H1 (cell line): ENCODE data around the gene NR1D2. TPM values are rescaled to one million over a fixed set of nuclear protein-coding genes. Genes with fewer than 3 reads are reported as not detected.

Experiments used
- CTCF ChIA-PET: fragments of 300-600 bp; sonication (Branson Sonifier 250); formaldehyde crosslinking; loops from one replicate; lab custom pipeline; 2021; ENCODE audit not compliant: partially characterized antibody; lab: Charles Lee
- POLR2A ChIA-PET: fragments of 300-600 bp; sonication (Branson Sonifier 250); formaldehyde crosslinking; loops from one replicate; lab custom pipeline; 2021; ENCODE audit warnings: inconsistent platforms; ENCODE audit not compliant: partially characterized antibody; lab: Charles Lee
- DNase-seq, 2 experiments: peaks; one replicate each; pipeline versions ENCODE4 v3.0.0 to v3.0.0-alpha.2; 2010 to 2022; ENCODE audit warnings: low spot score in 2 of 2, low read depth in 1 of 2, mixed read lengths in 1 of 2
- FAIRE-seq: peaks from 2 replicates; lab custom pipeline; 2011; peaks lifted over from hg19 to GRCh38; lab: Jason Lieb, UNC
- H2AFZ ChIP-seq: 2 replicates; pipeline ENCODE4 v1.8.1; 2012; ENCODE audit warnings: low read length, inconsistent platforms
- H2AK5ac ChIP-seq: 2 replicates; pipeline ENCODE4 v1.6.1; 2013; ENCODE audit warnings: low read depth, low read length
- H2BK120ac ChIP-seq: replicated peaks from 2 replicates; pipeline ENCODE3; 2013; ENCODE audit warnings: low read depth, low read length, inconsistent platforms
- H2BK12ac ChIP-seq: 2 replicates; pipeline ENCODE4 v1.6.1; 2013; ENCODE audit warnings: low read depth, low read length
- H2BK15ac ChIP-seq: 2 replicates; pipeline ENCODE4 v1.6.1; 2013; ENCODE audit warnings: low read length
- H2BK20ac ChIP-seq: 2 replicates; pipeline ENCODE4 v1.6.1; 2013; ENCODE audit warnings: low read length
- H2BK5ac ChIP-seq: 2 replicates; pipeline ENCODE4 v1.6.1; 2013; ENCODE audit warnings: low read depth, low read length
- H3K14ac ChIP-seq: 2 replicates; pipeline ENCODE4 v1.6.1; 2013; ENCODE audit warnings: inconsistent platforms; ENCODE audit not compliant: insufficient read length
- H3K18ac ChIP-seq: 2 replicates; pipeline ENCODE4 v1.6.1; 2013; ENCODE audit warnings: low read length; ENCODE audit errors: extremely low read depth
- H3K23ac ChIP-seq: 2 replicates; pipeline ENCODE4 v1.6.1; 2013; ENCODE audit warnings: inconsistent platforms; ENCODE audit not compliant: insufficient read length
- H3K23me2 ChIP-seq: 2 replicates; pipeline ENCODE4 v1.6.1; 2013; ENCODE audit warnings: low read depth, low read length
- H3K27ac ChIP-seq: 2 replicates; pipeline ENCODE4 v1.6.1; 2011; ENCODE audit warnings: low read depth, low read length, inconsistent platforms
- H3K27me3 ChIP-seq, 4 experiments: replicated peaks in 1 of 4; 1 replicate in 1 of 4; 2 replicates in 3 of 4; pipeline versions ENCODE4 v1.6.1 to v1.8.1; 2011 to 2013; ENCODE audit warnings: low read length in 3 of 4, mild to moderate bottlenecking in 3 of 4, inconsistent platforms in 2 of 4, mixed read lengths in 2 of 4, moderate library complexity in 1 of 4; ENCODE audit not compliant: control insufficient read depth in 3 of 4, insufficient read depth in 3 of 4; ENCODE audit errors: extremely low read depth in 1 of 4
- H3K36me3 ChIP-seq, 4 experiments: 2 replicates each; pipeline versions ENCODE4 v1.6.1 to v1.8.1; 2011 to 2013; ENCODE audit warnings: mild to moderate bottlenecking in 4 of 4, low read length in 3 of 4, moderate library complexity in 2 of 4, control low read depth in 1 of 4, inconsistent platforms in 1 of 4; ENCODE audit not compliant: insufficient read depth in 4 of 4, control insufficient read depth in 2 of 4
- H3K4ac ChIP-seq: replicated peaks from 2 replicates; pipeline ENCODE3; 2013; ENCODE audit warnings: low read length, low read depth, mixed read lengths, inconsistent platforms; ENCODE audit not compliant: insufficient read length
- H3K4me1 ChIP-seq, 4 experiments: replicated peaks in 1 of 4; 1 replicate in 1 of 4; 2 replicates in 3 of 4; pipeline versions ENCODE4 v1.6.1 to v1.8.1; 2011 to 2013; ENCODE audit warnings: low read length in 3 of 4, inconsistent platforms in 2 of 4, mixed read lengths in 1 of 4; ENCODE audit not compliant: insufficient read depth in 4 of 4, control insufficient read depth in 3 of 4
- H3K4me2 ChIP-seq, 2 experiments: 2 replicates each; pipeline versions ENCODE4 v1.6.1 to v1.8.1; 2011 to 2013; ENCODE audit warnings: low read depth in 2 of 2, low read length in 2 of 2, control low read depth in 1 of 2, inconsistent platforms in 1 of 2, mild to moderate bottlenecking in 1 of 2; ENCODE audit not compliant: insufficient read depth in 1 of 2
- H3K4me3 ChIP-seq, 4 experiments: fragments of 200-600, 300-600 bp in 1 of 4; sonication (generic), shearing (Covaris generic), sonication (Bioruptor Twin) in 1 of 4; 2 replicates each; pipeline versions ENCODE4 v1.5.1 to v1.8.1; 2011 to 2016; ENCODE audit warnings: low read length in 4 of 4, low read depth in 3 of 4, control low read depth in 2 of 4, inconsistent platforms in 2 of 4, mild to moderate bottlenecking in 2 of 4, mixed read lengths in 1 of 4, moderate library complexity in 1 of 4; ENCODE audit not compliant: insufficient read depth in 2 of 4; ENCODE audit errors: extremely low read depth in 1 of 4
- H3K56ac ChIP-seq: replicated peaks from 2 replicates; pipeline ENCODE3; 2013; ENCODE audit warnings: low read depth, mild to moderate bottlenecking, mixed read lengths, low read length, inconsistent platforms; ENCODE audit not compliant: insufficient read length
- H3K79me1 ChIP-seq: 2 replicates; pipeline ENCODE4 v1.6.1; 2013; ENCODE audit warnings: low read depth, low read length, control low read depth
- H3K79me2 ChIP-seq, 2 experiments: 2 replicates each; pipeline versions ENCODE4 v1.6.1 to v1.8.1; 2012 to 2013; ENCODE audit warnings: low read length in 2 of 2, mild to moderate bottlenecking in 2 of 2, inconsistent platforms in 1 of 2; ENCODE audit not compliant: insufficient read depth in 2 of 2, control insufficient read depth in 1 of 2
- H3K9ac ChIP-seq, 4 experiments: replicated peaks in 1 of 4; 1 replicate in 1 of 4; 2 replicates in 3 of 4; pipeline versions ENCODE4 v1.6.1 to v1.8.1; 2011 to 2013; ENCODE audit warnings: low read depth in 3 of 4, low read length in 3 of 4, control low read depth in 2 of 4, mild to moderate bottlenecking in 2 of 4, moderate library complexity in 2 of 4, inconsistent platforms in 1 of 4; ENCODE audit errors: extremely low read depth in 1 of 4
- H3K9me3 ChIP-seq, 2 experiments: 2 replicates each; pipeline versions ENCODE4 v1.6.1 to v1.8.1; 2012 to 2013; ENCODE audit warnings: mild to moderate bottlenecking in 2 of 2, moderate library complexity in 2 of 2, control low read depth in 1 of 2, inconsistent platforms in 1 of 2, low read depth in 1 of 2, low read length in 1 of 2, mixed read lengths in 1 of 2; ENCODE audit not compliant: insufficient read depth in 2 of 2
- H4K20me1 ChIP-seq, 2 experiments: replicated peaks in 1 of 2; 2 replicates each; pipeline versions ENCODE3 to v1.8.1; 2011 to 2013; ENCODE audit warnings: inconsistent platforms in 2 of 2, low read length in 2 of 2, mild to moderate bottlenecking in 1 of 2; ENCODE audit not compliant: insufficient read depth in 2 of 2, control insufficient read depth in 1 of 2
- H4K5ac ChIP-seq: 2 replicates; pipeline ENCODE4 v1.6.1; 2013; ENCODE audit warnings: low read length, low read depth, mixed read lengths, inconsistent platforms; ENCODE audit not compliant: insufficient read length
- H4K8ac ChIP-seq: 2 replicates; pipeline ENCODE4 v1.8.0; 2013; ENCODE audit warnings: mild to moderate bottlenecking, moderate library complexity, low read length, inconsistent platforms; ENCODE audit not compliant: insufficient read depth; ENCODE audit errors: extremely low read depth
- H4K91ac ChIP-seq: replicated peaks from 2 replicates; pipeline ENCODE3; 2013; ENCODE audit warnings: low read length, mixed read lengths, inconsistent platforms; ENCODE audit not compliant: insufficient read length
- WGBS, 2 experiments: shearing (Covaris generic) in 1 of 2; methylation state at CpG; one replicate each; pipeline versions ENCODE4 v1.1.6 to v1.1.7; 2013 to 2015; ENCODE audit warnings: low lambda C conversion rate in 2 of 2, mixed read lengths in 2 of 2, inconsistent platforms in 1 of 2, low coverage in 1 of 2, missing lambda C conversion rate in 1 of 2; ENCODE audit not compliant: insufficient replicate concordance in 2 of 2, insufficient coverage in 1 of 2, insufficient read length in 1 of 2; ENCODE audit errors: extremely low coverage in 1 of 2, missing lambda C conversion rate in 1 of 2; 5-methylcytosine and 5-hydroxymethylcytosine counted together
- polyA plus RNA-seq, 7 experiments: library from polyadenylated mRNA; depleted of rRNA in 3 of 7; stranded (reverse) in 5 of 7; unstranded in 2 of 7; fragments of >200 nt in 5 of 7; fragments of 200-250 nt in 2 of 7; gene quantifications; 1 replicate in 5 of 7; 2 replicates in 1 of 7; 4 replicates in 1 of 7; pipeline versions ENCODE4 v1.2.1 to v1.2.3, GENCODE V29; 2011 to 2013; ENCODE audit warnings: missing spikeins in 2 of 7, mixed read lengths in 2 of 7
- total RNA-seq: library from RNA; stranded (reverse); fragmentation: NEBNext Ultra II Directional; extraction: Animal tissue kit (Norgen Biotek cat#: 25700); gene quantifications from 2 replicates; pipeline ENCODE4 v1.2.1, GENCODE V29; 2021

The NR1D2 gene
- total and polyA plus RNA-seq, 2 of the 8 experiments (the other 6 are each of a cell fraction or from before 2014, with no cell fraction given): 5.9 to 21.7 TPM

GRCh38 chr3:23954144-23954543 is 9.1 kb downstream of the NR1D2 start:
- Histone ChIP-seq H3K27ac (no peak overlapping the region), H2BK20ac (no peak overlapping the region), H3K36me3 (peaks cover 0 to 6% (median 0%) of the 10 kb centered on the region in 4 experiments; a peak in 1 of 8 replicates), H2AK5ac (no peak overlapping the region), H4K8ac (no peak overlapping the region), H3K79me1 (no peaks in the 10 kb centered on the region), H3K23ac (no peak overlapping the region), H3K18ac (no peak overlapping the region), H2BK5ac (no peak overlapping the region), H4K5ac (no peak overlapping the region), H2BK12ac (no peak overlapping the region), H2BK15ac (no peak overlapping the region), H3K27me3 (no peaks in the 10 kb centered on the region), H4K20me1 (peaks cover 1 to 8% of the 10 kb centered on the region in 2 experiments), H3K4me3 (no peak overlapping the region), H2AFZ (no peak overlapping the region), H3K79me2 (peaks cover 4 to 69% of the 10 kb centered on the region in 2 experiments), H3K4ac (no peak overlapping the region), H3K23me2 (no peaks in the 10 kb centered on the region), H3K9ac (no peak overlapping the region), H3K4me2 (no peak overlapping the region), H2BK120ac (no peak overlapping the region), H4K91ac (no peak overlapping the region), H3K4me1 (no peaks in the 10 kb centered on the region), H3K56ac (no peak overlapping the region), H3K14ac (no peak overlapping the region), H3K9me3 (no peaks in the 10 kb centered on the region)
- FAIRE-seq (no peak), DNase-seq (no peak)
- POLR2A ChIA-PET: interaction anchor here (0.6 to 4.4 kb wide), 5 partner anchors 8 to 37 kb away, joined by 3 to 17 read pairs (median 5); partner anchors contain the start of genes NKIRAS1 and RPL15
- WGBS, 2 experiments: 91% methylated on average over 5 of the region's 5 CpGs; no CpG with 5 or more reads in 1 of the 2 experiments
- CTCF ChIA-PET: interaction anchor here (0.6 kb wide), 1 partner anchor 1900 kb away, joined by 3 read pairs; no protein-coding TSS in a partner anchor
